ENCODE measurements around the gene FEN1.

DNA sequence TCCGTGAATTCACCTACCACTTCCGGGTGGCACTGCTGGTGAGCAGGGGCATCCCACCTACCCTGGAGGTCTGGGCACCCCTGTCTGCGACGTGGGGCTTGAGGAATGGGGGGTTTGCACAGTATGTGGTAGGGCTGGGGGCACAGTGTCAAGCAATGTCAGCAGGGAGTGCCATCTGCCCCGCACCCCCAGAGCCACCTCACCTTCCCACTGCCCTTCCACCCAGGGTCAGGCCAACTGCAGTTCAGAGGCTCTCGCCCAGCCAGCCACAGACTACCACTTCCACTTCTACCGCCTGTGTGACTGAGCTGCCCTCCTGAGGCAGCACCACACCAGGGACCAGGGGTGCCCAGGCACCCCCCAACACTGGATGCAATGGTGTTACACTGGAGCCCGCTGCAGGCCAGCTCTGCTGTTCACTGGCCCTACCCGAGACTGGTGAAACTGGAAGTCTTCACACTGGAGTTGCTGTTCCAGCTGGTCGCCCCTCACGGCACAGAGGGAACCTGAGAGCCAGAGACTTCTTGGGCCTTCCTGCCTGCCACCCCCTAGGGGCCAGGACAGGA lies 6.8 kb upstream of the FEN1 start:
- TF ChIP-seq, protein P1, sequence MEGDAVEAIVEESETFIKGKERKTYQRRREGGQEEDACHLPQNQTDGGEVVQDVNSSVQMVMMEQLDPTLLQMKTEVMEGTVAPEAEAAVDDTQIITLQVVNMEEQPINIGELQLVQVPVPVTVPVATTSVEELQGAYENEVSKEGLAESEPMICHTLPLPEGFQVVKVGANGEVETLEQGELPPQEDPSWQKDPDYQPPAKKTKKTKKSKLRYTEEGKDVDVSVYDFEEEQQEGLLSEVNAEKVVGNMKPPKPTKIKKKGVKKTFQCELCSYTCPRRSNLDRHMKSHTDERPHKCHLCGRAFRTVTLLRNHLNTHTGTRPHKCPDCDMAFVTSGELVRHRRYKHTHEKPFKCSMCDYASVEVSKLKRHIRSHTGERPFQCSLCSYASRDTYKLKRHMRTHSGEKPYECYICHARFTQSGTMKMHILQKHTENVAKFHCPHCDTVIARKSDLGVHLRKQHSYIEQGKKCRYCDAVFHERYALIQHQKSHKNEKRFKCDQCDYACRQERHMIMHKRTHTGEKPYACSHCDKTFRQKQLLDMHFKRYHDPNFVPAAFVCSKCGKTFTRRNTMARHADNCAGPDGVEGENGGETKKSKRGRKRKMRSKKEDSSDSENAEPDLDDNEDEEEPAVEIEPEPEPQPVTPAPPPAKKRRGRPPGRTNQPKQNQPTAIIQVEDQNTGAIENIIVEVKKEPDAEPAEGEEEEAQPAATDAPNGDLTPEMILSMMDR (IDR thresholded peaks at IDR 0.05): no peak
- TF ChIP-seq POLR2A (IDR thresholded peaks at IDR 0.05): no peak
- no peak for TF ChIP-seq POLR2AphosphoS5 (IDR thresholded peaks at IDR 0.05)
- no peak for TF ChIP-seq EP300 (IDR thresholded peaks at IDR 0.05)

Measured in stomach (tissue), 4 donors.